T-helper 9 cell (primary cell): Measurements from ENCODE around the gene ILRUN.
"Not testable (repeated sequence)": the region's sequence is repeated elsewhere in the genome, so short reads cannot be mapped to it uniquely, and the experiment has no call there.

Source experiments
- DNase-seq: peaks from one replicate; pipeline ENCODE4 v3.0.0-alpha.2; 2020

ILRUN gene

GRCh38 chr6:34696189-34696738, 303 bp downstream of the ILRUN start:
- DNase-seq, result no peak

GRCh38 chr6:34695729-34696188, 808 bp downstream of the ILRUN start:
- no peak for DNase-seq

GRCh38 chr6:34692280-34692679, 4.3 kb downstream of the ILRUN start:
- DNase-seq, result no peak

GRCh38 chr6:34689742-34690141, 6.8 kb downstream of the ILRUN start:
- DNase-seq, result no peak

- no peak for DNase-seq
Observed at GRCh38 chr6:34688956-34689355, 7.6 kb downstream of the ILRUN start.

GRCh38 chr6:34684919-34685318, 11.6 kb downstream of the ILRUN start:
- no peak for DNase-seq

- no peak for DNase-seq
Observed at GRCh38 chr6:34684364-34684763, 12.2 kb downstream of the ILRUN start.

- no peak for DNase-seq
Observed at GRCh38 chr6:34680802-34681515, 15.6 kb downstream of the ILRUN start.

GRCh38 chr6:34680313-34680712, 16.3 kb downstream of the ILRUN start:
- DNase-seq, result not testable (repeated sequence)

- no peak for DNase-seq
Observed at GRCh38 chr6:34679552-34680253, 16.9 kb downstream of the ILRUN start.

GRCh38 chr6:34676140-34676539, 20.4 kb downstream of the ILRUN start:
- no peak for DNase-seq

GRCh38 chr6:34674930-34675329, 21.6 kb downstream of the ILRUN start:
- not testable (repeated sequence) for DNase-seq

GRCh38 chr6:34674268-34674639, 22.3 kb downstream of the ILRUN start:
- no peak for DNase-seq

GRCh38 chr6:34673064-34673463, 23.5 kb downstream of the ILRUN start:
- no peak for DNase-seq

- DNase-seq, result no peak
Observed at GRCh38 chr6:34672657-34673043, 23.9 kb downstream of the ILRUN start.

GRCh38 chr6:34671801-34672656, 24.5 kb downstream of the ILRUN start:
- peak; percentile 58 for DNase-seq

- no peak for DNase-seq
Observed at GRCh38 chr6:34671367-34671766, 25.2 kb downstream of the ILRUN start.

- not testable (repeated sequence) for DNase-seq
Observed at GRCh38 chr6:34668799-34669198, 27.8 kb downstream of the ILRUN start.

- DNase-seq, result no peak
Observed at GRCh38 chr6:34667481-34668238, 28.9 kb downstream of the ILRUN start.

GRCh38 chr6:34665019-34665418, 31.5 kb downstream of the ILRUN start:
- no peak for DNase-seq

- DNase-seq, result no peak
Observed at GRCh38 chr6:34664256-34664971, 32.2 kb downstream of the ILRUN start.

GRCh38 chr6:34663831-34664255, 32.7 kb downstream of the ILRUN start:
- DNase-seq, result no peak
